GM12891 (cell line): Measurements from ENCODE around the gene MSI2.

Experiments
- DNase-seq: peaks from one replicate; pipeline ENCODE4 v3.0.0; 2011; ENCODE audit warnings: low spot score; ENCODE audit not compliant: insufficient read length
- FAIRE-seq: peaks from 2 replicates; lab custom pipeline; 2011; peaks lifted over from hg19 to GRCh38; lab: Jason Lieb, UNC
- PAX5 ChIP-seq: IDR thresholded peaks from 2 replicates; pipeline ENCODE4 v1.6.1; 2011; ENCODE audit warnings: low read length, moderate library complexity, mild to moderate bottlenecking; ENCODE audit not compliant: insufficient read depth, severe bottlenecking
- POLR2A ChIP-seq: IDR thresholded peaks from 2 replicates; pipeline ENCODE4 v1.6.1; 2011; ENCODE audit warnings: low read depth, low read length, control low read depth
- POLR2AphosphoS5 ChIP-seq: IDR thresholded peaks from 2 replicates; pipeline ENCODE4 v1.6.1; 2011; ENCODE audit warnings: low read depth, low read length, control low read depth
- POU2F2 ChIP-seq: IDR thresholded peaks from 2 replicates; pipeline ENCODE4 v1.6.1; 2011; ENCODE audit warnings: low read depth, mild to moderate bottlenecking, control low read depth, low read length, moderate library complexity
- SPI1 ChIP-seq: IDR thresholded peaks from 2 replicates; pipeline ENCODE4 v1.6.1; 2011; ENCODE audit warnings: low read depth, low read length, control low read depth
- TAF1 ChIP-seq: IDR thresholded peaks from 2 replicates; pipeline ENCODE4 v1.6.1; 2011; ENCODE audit warnings: low read depth, low read length, control low read depth

The MSI2 gene

GRCh38 chr17:57691939-57692338, 435.6 kb downstream of the MSI2 start:
- TF ChIP-seq TAF1: no peak
- no peak for TF ChIP-seq POU2F2
- no peak for TF ChIP-seq POLR2AphosphoS5
- no peak for TF ChIP-seq SPI1
- no peak for TF ChIP-seq POLR2A
- no peak for TF ChIP-seq PAX5
- FAIRE-seq (no peak), DNase-seq (no peak)

GRCh38 chr17:57692770-57693169, 436.4 kb downstream of the MSI2 start:
- FAIRE-seq (no peak), DNase-seq (no peak)
- TF ChIP-seq SPI1 (no peak), POLR2A (no peak), PAX5 (no peak), POLR2AphosphoS5 (no peak)

- TF ChIP-seq SPI1 (no peak), PAX5 (no peak), POLR2AphosphoS5 (no peak), POU2F2 (no peak), TAF1 (no peak), POLR2A (no peak)
- FAIRE-seq (no peak), DNase-seq (no peak)
Measured at GRCh38 chr17:57694051-57694450, 437.7 kb downstream of the MSI2 start.

GRCh38 chr17:57696050-57696449, 439.7 kb downstream of the MSI2 start:
- no peak for DNase-seq
- FAIRE-seq: no peak
- TF ChIP-seq TAF1 (no peak), POLR2AphosphoS5 (no peak), SPI1 (no peak), POLR2A (no peak), POU2F2 (no peak), PAX5 (no peak)

GRCh38 chr17:57697197-57697596, 440.9 kb downstream of the MSI2 start:
- no peak for TF ChIP-seq POLR2A
- TF ChIP-seq POLR2AphosphoS5: no peak
- TF ChIP-seq SPI1: no peak
- TF ChIP-seq PAX5: no peak
- no peak for TF ChIP-seq TAF1
- TF ChIP-seq POU2F2: no peak
- DNase-seq (no peak), FAIRE-seq (no peak)

GRCh38 chr17:57697891-57698711, 441.8 kb downstream of the MSI2 start:
- TF ChIP-seq TAF1: no peak
- no peak for TF ChIP-seq POU2F2
- no peak for DNase-seq
- peak; percentile 23 for FAIRE-seq

GRCh38 chr17:57699751-57700219, 443.5 kb downstream of the MSI2 start:
- DNase-seq (no peak), FAIRE-seq (no peak)
- TF ChIP-seq POU2F2: no peak

- DNase-seq: no peak
- no peak for FAIRE-seq
- TF ChIP-seq POLR2A (no peak), POU2F2 (no peak), TAF1 (no peak), SPI1 (no peak), PAX5 (no peak), POLR2AphosphoS5 (no peak)
Measured at GRCh38 chr17:57701124-57701523, 444.8 kb downstream of the MSI2 start.

- no peak for DNase-seq
- TF ChIP-seq SPI1: no peak
- no peak for TF ChIP-seq POLR2A
- no peak for TF ChIP-seq TAF1
- no peak for TF ChIP-seq POU2F2
- no peak for TF ChIP-seq PAX5
- TF ChIP-seq POLR2AphosphoS5: no peak
- no peak for FAIRE-seq
Measured at GRCh38 chr17:57703273-57703672, 446.9 kb downstream of the MSI2 start.

GRCh38 chr17:57704448-57704847, 448.1 kb downstream of the MSI2 start:
- FAIRE-seq (no peak), DNase-seq (no peak)
- no peak for TF ChIP-seq POU2F2
- TF ChIP-seq POLR2A: no peak
- TF ChIP-seq POLR2AphosphoS5: no peak
- TF ChIP-seq TAF1: no peak
- TF ChIP-seq PAX5: no peak
- no peak for TF ChIP-seq SPI1
